Ishikawa (cell line): ENCODE measurements around the gene SBNO2.

Source experiments
- CREB1 ChIP-seq: IDR thresholded peaks from 2 replicates; pipeline ENCODE4 v1.6.1; 2012; ENCODE audit warnings: low read depth
- EGR1 ChIP-seq: IDR thresholded peaks from 2 replicates; pipeline ENCODE4 v1.6.1; 2012
- EP300 ChIP-seq: IDR thresholded peaks from 2 replicates; pipeline ENCODE4 v1.6.1; 2012; ENCODE audit warnings: borderline replicate concordance

GRCh38 chr19:1157931-1158884 lies 15.9 kb downstream of the SBNO2 start:
- TF ChIP-seq EGR1 = no peak
- no peak for TF ChIP-seq EP300
- no peak for TF ChIP-seq CREB1
